Fibroblast of lung (primary cell): ENCODE results near the gene UBAP2. TPM values are rescaled to one million over a fixed set of nuclear protein-coding genes. Genes with fewer than 3 reads are reported as not detected.

Experiments used
- DNase-seq, 2 donors: peaks; one replicate each; pipeline versions ENCODE4 v3.0.0 to v3.0.0-alpha.2; 2010; ENCODE audit warnings: low read depth in 2 of 2
- H2AFZ ChIP-seq: 2 replicates; pipeline ENCODE4 v1.5.1; 2012; ENCODE audit warnings: low read length, control low read depth, inconsistent platforms
- H3K27ac ChIP-seq: 2 replicates; pipeline ENCODE4 v1.5.1; 2011; ENCODE audit warnings: low read length, control low read depth; ENCODE audit not compliant: insufficient read depth
- H3K27me3 ChIP-seq: 2 replicates; pipeline ENCODE4 v1.5.1; 2011; ENCODE audit warnings: mild to moderate bottlenecking, low read length; ENCODE audit not compliant: control insufficient read depth, insufficient read depth
- H3K36me3 ChIP-seq: 2 replicates; pipeline ENCODE4 v1.5.1; 2011; ENCODE audit warnings: low read length; ENCODE audit not compliant: control insufficient read depth, insufficient read depth
- H3K4me1 ChIP-seq: 2 replicates; pipeline ENCODE4 v1.5.1; 2011; ENCODE audit warnings: low read length; ENCODE audit not compliant: control insufficient read depth, insufficient read depth; ENCODE audit errors: extremely low read depth
- H3K4me2 ChIP-seq: 2 replicates; pipeline ENCODE4 v1.5.1; 2011; ENCODE audit warnings: low read length, control low read depth; ENCODE audit not compliant: insufficient read depth; ENCODE audit errors: extremely low read depth
- H3K4me3 ChIP-seq, 4 experiments: fragments of 200-600 bp in 1 of 4; sonication (generic) in 1 of 4; replicated peaks in 1 of 4; 2 replicates each; pipeline ENCODE4 v1.5.1; 2011 to 2016; ENCODE audit warnings: low read length in 4 of 4, low read depth in 3 of 4, mild to moderate bottlenecking in 3 of 4, control low read depth in 2 of 4, inconsistent platforms in 1 of 4, mixed read lengths in 1 of 4; ENCODE audit not compliant: insufficient read depth in 1 of 4; ENCODE audit errors: control extremely low read depth in 1 of 4
- H3K79me2 ChIP-seq: 2 replicates; pipeline ENCODE4 v1.5.1; 2012; ENCODE audit warnings: mild to moderate bottlenecking, low read length, inconsistent platforms; ENCODE audit not compliant: control insufficient read depth, insufficient read depth
- H3K9ac ChIP-seq: 2 replicates; pipeline ENCODE4 v1.5.1; 2011; ENCODE audit warnings: mild to moderate bottlenecking, low read length, control low read depth; ENCODE audit not compliant: insufficient read depth
- H3K9me3 ChIP-seq: 2 replicates; pipeline ENCODE4 v1.5.1; 2012; ENCODE audit warnings: low read depth, low read length; ENCODE audit not compliant: control insufficient read depth, insufficient read depth
- H4K20me1 ChIP-seq: 2 replicates; pipeline ENCODE4 v1.5.1; 2011; ENCODE audit warnings: low read length; ENCODE audit not compliant: control insufficient read depth, insufficient read depth; ENCODE audit errors: extremely low read depth
- EZH2 ChIP-seq: IDR thresholded peaks from 2 replicates; pipeline ENCODE4 v1.5.1; 2012; ENCODE audit warnings: low read length, control low read depth, mild to moderate bottlenecking; ENCODE audit errors: missing control alignments
- polyA plus RNA-seq, 2 donors: library from polyadenylated mRNA; depleted of rRNA in 1 of 2; stranded (reverse) in 1 of 2; unstranded in 1 of 2; fragments of >200 nt; gene quantifications; 2 replicates each; pipeline ENCODE4 v1.2.1, GENCODE V29; 2011 to 2012; ENCODE audit warnings: missing spikeins in 1 of 2
- total RNA-seq: library from RNA; depleted of rRNA; stranded (reverse); fragments of >200 nt; gene quantifications from 2 replicates; pipeline ENCODE4 v1.2.1, GENCODE V29; 2014
- TF ChIP-seq, protein P1 (sequence below), 2 donors: IDR thresholded peaks in 1 of 2; conservative IDR thresholded peaks in 1 of 2; 1 replicate in 1 of 2; 2 replicates in 1 of 2; pipeline ENCODE4 v1.5.1; 2011 to 2012; ENCODE audit warnings: low read length in 2 of 2, control low read depth in 1 of 2, inconsistent platforms in 1 of 2, low read depth in 1 of 2, mild to moderate bottlenecking in 1 of 2

UBAP2 gene
- total and polyA plus RNA-seq, 2 donors (not counting 1 experiment from before 2014, with no cell fraction given) = 10.2 to 20.6 TPM

GRCh38 chr9:34036625-34037024 lies 12.1 kb downstream of the UBAP2 start:
- H2AFZ ChIP-seq = no peak overlapping the region
- no peak overlapping the region for H3K4me3 ChIP-seq
- H3K27me3 ChIP-seq = no peaks in the 10 kb centered on the region
- H3K4me2 ChIP-seq = no peak overlapping the region
- no peak overlapping the region for H3K27ac ChIP-seq
- H3K36me3 ChIP-seq = no peaks in the 10 kb centered on the region
- no peak for DNase-seq
- H3K9ac ChIP-seq = no peak overlapping the region
- H3K9me3 ChIP-seq = no peaks in the 10 kb centered on the region
- H3K4me1 ChIP-seq = no peaks in the 10 kb centered on the region
- peaks cover 52% of the 10 kb centered on the region for H3K79me2 ChIP-seq
- no peaks in the 10 kb centered on the region for H4K20me1 ChIP-seq
- TF ChIP-seq, protein P1, sequence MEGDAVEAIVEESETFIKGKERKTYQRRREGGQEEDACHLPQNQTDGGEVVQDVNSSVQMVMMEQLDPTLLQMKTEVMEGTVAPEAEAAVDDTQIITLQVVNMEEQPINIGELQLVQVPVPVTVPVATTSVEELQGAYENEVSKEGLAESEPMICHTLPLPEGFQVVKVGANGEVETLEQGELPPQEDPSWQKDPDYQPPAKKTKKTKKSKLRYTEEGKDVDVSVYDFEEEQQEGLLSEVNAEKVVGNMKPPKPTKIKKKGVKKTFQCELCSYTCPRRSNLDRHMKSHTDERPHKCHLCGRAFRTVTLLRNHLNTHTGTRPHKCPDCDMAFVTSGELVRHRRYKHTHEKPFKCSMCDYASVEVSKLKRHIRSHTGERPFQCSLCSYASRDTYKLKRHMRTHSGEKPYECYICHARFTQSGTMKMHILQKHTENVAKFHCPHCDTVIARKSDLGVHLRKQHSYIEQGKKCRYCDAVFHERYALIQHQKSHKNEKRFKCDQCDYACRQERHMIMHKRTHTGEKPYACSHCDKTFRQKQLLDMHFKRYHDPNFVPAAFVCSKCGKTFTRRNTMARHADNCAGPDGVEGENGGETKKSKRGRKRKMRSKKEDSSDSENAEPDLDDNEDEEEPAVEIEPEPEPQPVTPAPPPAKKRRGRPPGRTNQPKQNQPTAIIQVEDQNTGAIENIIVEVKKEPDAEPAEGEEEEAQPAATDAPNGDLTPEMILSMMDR (conservative IDR thresholded peaks at IDR 0.05 in 1 of 2, IDR thresholded peaks at IDR 0.05 in 1 of 2; ENCODE audit: low read depth in 1 of 2, low read length in 2 of 2) = no peak
- TF ChIP-seq EZH2 = no peak

- no peaks in the 10 kb centered on the region for H3K27me3 ChIP-seq
- no peaks in the 10 kb centered on the region for H3K36me3 ChIP-seq
- no peak overlapping the region for H3K4me2 ChIP-seq
- H3K4me1 ChIP-seq = no peaks in the 10 kb centered on the region
- TF ChIP-seq EZH2 = no peak
- TF ChIP-seq, protein P1 (conservative IDR thresholded peaks at IDR 0.05 in 1 of 2, IDR thresholded peaks at IDR 0.05 in 1 of 2; ENCODE audit: low read depth in 1 of 2, low read length in 2 of 2) = no peak
- no peak overlapping the region for H3K9ac ChIP-seq
- peaks cover 52% of the 10 kb centered on the region for H3K79me2 ChIP-seq
- H4K20me1 ChIP-seq = no peaks in the 10 kb centered on the region
- no peaks in the 10 kb centered on the region for H3K9me3 ChIP-seq
- no peak overlapping the region for H2AFZ ChIP-seq
- DNase-seq = peak in 1 of 2 donors; percentile 6
- H3K27ac ChIP-seq = no peak overlapping the region
- no peak overlapping the region for H3K4me3 ChIP-seq
Observed at GRCh38 chr9:34035656-34036055, 13.0 kb downstream of the UBAP2 start.

DNA sequence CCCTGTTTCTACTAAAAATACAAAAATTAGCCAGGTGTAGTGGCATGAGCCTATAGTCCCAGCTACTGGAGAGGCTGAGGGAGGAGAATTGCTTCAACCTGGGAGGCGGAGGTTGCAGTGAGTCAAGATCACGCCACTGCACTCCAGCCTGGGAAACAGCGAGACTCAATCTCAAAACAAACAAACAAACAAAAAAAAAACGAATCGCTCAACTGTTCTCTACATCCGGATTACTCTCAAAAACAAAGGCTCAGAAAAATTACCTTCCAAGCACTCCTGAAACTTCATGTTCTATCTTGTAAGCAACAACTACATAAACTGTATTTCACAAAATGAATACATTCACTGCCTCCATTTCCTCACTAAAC lies 14.0 kb downstream of the UBAP2 start:
- Histone ChIP-seq H3K4me2 (no peak overlapping the region), H3K79me2 (peaks cover 51% of the 10 kb centered on the region), H3K4me1 (no peaks in the 10 kb centered on the region), H4K20me1 (no peaks in the 10 kb centered on the region), H3K4me3 (no peak overlapping the region), H3K9me3 (no peaks in the 10 kb centered on the region), H3K9ac (no peak overlapping the region), H3K27me3 (no peaks in the 10 kb centered on the region), H3K27ac (no peak overlapping the region), H2AFZ (no peak overlapping the region), H3K36me3 (no peaks in the 10 kb centered on the region)
- TF ChIP-seq EZH2 = no peak
- TF ChIP-seq, protein P1 (conservative IDR thresholded peaks at IDR 0.05 in 1 of 2, IDR thresholded peaks at IDR 0.05 in 1 of 2; ENCODE audit: low read depth in 1 of 2, low read length in 2 of 2) = no peak
- DNase-seq = no peak
